ENCODE measurements around the gene DLL3.

- no peak for TF ChIP-seq CTCF (IDR thresholded peaks at IDR 0.05)
- TF ChIP-seq EZH2 (IDR thresholded peaks at IDR 0.05; ENCODE audit: borderline replicate concordance, insufficient read depth, low read depth, low read length, poor library complexity, severe bottlenecking), result no peak
These were observed 9.9 kb downstream of the DLL3 start for GRCh38 chr19:39508629-39509028.

All from B cell (primary cell).